ENCODE results near the gene HOXB9.

- TF ChIP-seq CTCF (IDR thresholded peaks at IDR 0.05; ENCODE audit: insufficient read depth, low read depth, low read length) (no peak), EZH2 (IDR thresholded peaks at IDR 0.05; ENCODE audit: insufficient read depth, low read length) (no peak)
Observed at GRCh38 chr17:48663134-48663924, 37.2 kb upstream of the HOXB9 start.

All from astrocyte (in vitro differentiated cells and primary cell).